CD1c-positive myeloid dendritic cell (primary cell): Measurements from ENCODE around the gene COL4A2.

Source experiments
- DNase-seq: peaks from one replicate; pipeline ENCODE4 v3.0.0-alpha.2; 2016; ENCODE audit errors: extremely low spot score

The COL4A2 gene

GRCh38 chr13:110272227-110272626 is 34.9 kb upstream of the COL4A2 start:
- no peak for DNase-seq

- no peak for DNase-seq
Measured at GRCh38 chr13:110272651-110273050, 34.4 kb upstream of the COL4A2 start.

- DNase-seq, result no peak
Measured at GRCh38 chr13:110273254-110273653, 33.8 kb upstream of the COL4A2 start.

GRCh38 chr13:110274687-110275086 is 32.4 kb upstream of the COL4A2 start:
- DNase-seq, result no peak

- DNase-seq, result no peak
Measured at GRCh38 chr13:110275931-110276552, 31.0 kb upstream of the COL4A2 start.

GRCh38 chr13:110276553-110276950 is 30.5 kb upstream of the COL4A2 start:
- no peak for DNase-seq

- no peak for DNase-seq
Measured at GRCh38 chr13:110277357-110277975, 29.6 kb upstream of the COL4A2 start.

GRCh38 chr13:110278859-110279258 is 28.2 kb upstream of the COL4A2 start:
- no peak for DNase-seq

- DNase-seq, result no peak
Measured at GRCh38 chr13:110279684-110280083, 27.4 kb upstream of the COL4A2 start.

- no peak for DNase-seq
Measured at GRCh38 chr13:110280231-110280813, 26.8 kb upstream of the COL4A2 start.

- DNase-seq, result no peak
Measured at GRCh38 chr13:110280985-110281688, 25.9 kb upstream of the COL4A2 start.

GRCh38 chr13:110281736-110282135 is 25.3 kb upstream of the COL4A2 start:
- no peak for DNase-seq

GRCh38 chr13:110282316-110282841 is 24.7 kb upstream of the COL4A2 start:
- no peak for DNase-seq

- no peak for DNase-seq
Measured at GRCh38 chr13:110283736-110284517, 23.2 kb upstream of the COL4A2 start.

- no peak for DNase-seq
Measured at GRCh38 chr13:110284779-110285484, 22.2 kb upstream of the COL4A2 start.

- DNase-seq, result no peak
Measured at GRCh38 chr13:110285991-110286832, 20.9 kb upstream of the COL4A2 start.

- no peak for DNase-seq
Measured at GRCh38 chr13:110286833-110287819, 20.0 kb upstream of the COL4A2 start.

- no peak for DNase-seq
Measured at GRCh38 chr13:110289174-110289573, 17.9 kb upstream of the COL4A2 start.

- DNase-seq, result no peak
Measured at GRCh38 chr13:110289661-110290060, 17.4 kb upstream of the COL4A2 start.
